Erythroblast (primary cell): ENCODE results near the gene HEATR1.

Source experiments
- GATA1 ChIP-seq: IDR thresholded peaks from 2 replicates; pipeline ENCODE4 v1.6.1; 2011; ENCODE audit warnings: low read depth, mild to moderate bottlenecking, control low read depth, low read length, moderate library complexity
- POLR2A ChIP-seq: IDR thresholded peaks from 2 replicates; pipeline ENCODE4 v1.6.1; 2011; ENCODE audit warnings: mild to moderate bottlenecking, low read length

- no peak for TF ChIP-seq POLR2A
- no peak for TF ChIP-seq GATA1
Measured at GRCh38 chr1:236639686-236640085, 35.4 kb upstream of the HEATR1 start.
